HepG2 (cell line): ENCODE results near the gene C6orf132. TPM values are rescaled to one million over a fixed set of nuclear protein-coding genes. Genes with fewer than 3 reads are reported as not detected.

Experiments used
- BRCA1 ChIP-seq: sonication (generic); formaldehyde crosslinking; IDR thresholded peaks from 2 replicates; pipeline ENCODE4 v1.4.0; 2020; ENCODE audit warnings: missing genetic modification reagents
- CREM ChIP-seq, 2 experiments: sonication (generic) in 1 of 2; formaldehyde crosslinking in 1 of 2; IDR thresholded peaks; 2 replicates each; pipeline versions ENCODE4 v1.4.0 to v1.6.1; 2016 to 2020; ENCODE audit warnings: antibody characterized with exemption in 1 of 2, mild to moderate bottlenecking in 1 of 2, missing genetic modification reagents in 1 of 2
- FOXJ3 ChIP-seq: sonication (generic); formaldehyde crosslinking; IDR thresholded peaks from 2 replicates; pipeline ENCODE4 v1.4.0; 2020; ENCODE audit warnings: missing genetic modification reagents, mild to moderate bottlenecking, borderline replicate concordance
- FOXP4 ChIP-seq: sonication (generic); formaldehyde crosslinking; IDR thresholded peaks from 2 replicates; pipeline ENCODE4 v1.4.0; 2020; ENCODE audit warnings: missing genetic modification reagents
- HNRNPL ChIP-seq: fragments of 200-400 bp; formaldehyde crosslinking; IDR thresholded peaks from 2 replicates; pipeline ENCODE4 v1.6.1; 2017; ENCODE audit warnings: mild to moderate bottlenecking, low read depth, low read length
- MATR3 ChIP-seq: sonication (generic); formaldehyde crosslinking; IDR thresholded peaks from 2 replicates; pipeline ENCODE4 v1.4.0; 2020; ENCODE audit warnings: missing genetic modification reagents
- ZC3H13 ChIP-seq: sonication (generic); formaldehyde crosslinking; IDR thresholded peaks from 2 replicates; pipeline ENCODE4 v1.8.1; 2023; ENCODE audit warnings: mild to moderate bottlenecking, missing genetic modification reagents, moderate library complexity
- ZNF331 ChIP-seq: sonication (generic); formaldehyde crosslinking; IDR thresholded peaks from 2 replicates; pipeline ENCODE4 v1.4.0; 2020; ENCODE audit warnings: missing genetic modification reagents
- ZNF574 ChIP-seq: sonication (generic); formaldehyde crosslinking; IDR thresholded peaks from 2 replicates; pipeline ENCODE4 v1.4.0; 2020; ENCODE audit warnings: missing genetic modification reagents
- ZNF737 ChIP-seq: sonication (generic); formaldehyde crosslinking; IDR thresholded peaks from 2 replicates; pipeline ENCODE4 v1.5.0; 2020; ENCODE audit warnings: missing genetic modification reagents, mild to moderate bottlenecking, borderline replicate concordance
- ZNF790 ChIP-seq: sonication (generic); formaldehyde crosslinking; IDR thresholded peaks from 2 replicates; pipeline ENCODE4 v1.8.0; 2022; ENCODE audit warnings: missing genetic modification reagents, mild to moderate bottlenecking, borderline replicate concordance
- polyA plus RNA-seq, 8 experiments: library from polyadenylated mRNA; depleted of rRNA in 3 of 8; stranded (reverse) in 7 of 8; unstranded in 1 of 8; fragments of >200 nt; fragmentation: Illumina TruSeq in 4 of 8; extraction: Trizol in 4 of 8; gene quantifications; 2 replicates each; pipeline versions ENCODE4 v1.2.1 to v1.2.3, GENCODE V29; 2011 to 2016; ENCODE audit warnings: low read depth in 4 of 8, missing spikeins in 1 of 8, mixed read lengths in 1 of 8; ENCODE audit not compliant: insufficient read depth in 1 of 8
- total RNA-seq, 5 experiments: library from RNA; depleted of rRNA; stranded (reverse); fragments of >200 nt; fragmentation: Illumina TruSeq; extraction: Trizol; gene quantifications; 2 replicates each; pipeline ENCODE4 v1.2.3, GENCODE V29; 2016; ENCODE audit warnings: low read depth in 1 of 5
- TF ChIP-seq, protein P1 (sequence below): sonication (generic); formaldehyde crosslinking; IDR thresholded peaks from 2 replicates; pipeline ENCODE4 v1.9.0; 2022; ENCODE audit warnings: low read depth, missing genetic modification reagents
- TF ChIP-seq, protein P2 (sequence below): sonication (generic); formaldehyde crosslinking; IDR thresholded peaks from 2 replicates; pipeline ENCODE4 v1.8.1; 2023; ENCODE audit warnings: mild to moderate bottlenecking, missing genetic modification reagents
- TF ChIP-seq, protein P3 (sequence below): IDR thresholded peaks from 2 replicates; pipeline ENCODE4 v1.6.1; 2016; ENCODE audit warnings: low read depth
- TF ChIP-seq, protein P4 (sequence below): sonication (generic); formaldehyde crosslinking; IDR thresholded peaks from 2 replicates; pipeline ENCODE4 v1.4.0; 2020; ENCODE audit warnings: mild to moderate bottlenecking, missing genetic modification reagents

Gene C6orf132
- total and polyA plus RNA-seq, 2 of the 13 experiments (the other 11 are each of a cell fraction or from before 2014, with no cell fraction given) = 0.78 to 3.0 TPM

- TF ChIP-seq, protein P1, sequence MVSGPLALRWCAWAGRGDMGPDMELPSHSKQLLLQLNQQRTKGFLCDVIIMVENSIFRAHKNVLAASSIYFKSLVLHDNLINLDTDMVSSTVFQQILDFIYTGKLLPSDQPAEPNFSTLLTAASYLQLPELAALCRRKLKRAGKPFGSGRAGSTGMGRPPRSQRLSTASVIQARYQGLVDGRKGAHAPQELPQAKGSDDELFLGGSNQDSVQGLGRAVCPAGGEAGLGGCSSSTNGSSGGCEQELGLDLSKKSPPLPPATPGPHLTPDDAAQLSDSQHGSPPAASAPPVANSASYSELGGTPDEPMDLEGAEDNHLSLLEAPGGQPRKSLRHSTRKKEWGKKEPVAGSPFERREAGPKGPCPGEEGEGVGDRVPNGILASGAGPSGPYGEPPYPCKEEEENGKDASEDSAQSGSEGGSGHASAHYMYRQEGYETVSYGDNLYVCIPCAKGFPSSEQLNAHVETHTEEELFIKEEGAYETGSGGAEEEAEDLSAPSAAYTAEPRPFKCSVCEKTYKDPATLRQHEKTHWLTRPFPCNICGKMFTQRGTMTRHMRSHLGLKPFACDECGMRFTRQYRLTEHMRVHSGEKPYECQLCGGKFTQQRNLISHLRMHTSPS (CRISPR knock-in tag) = peak; percentile 86
- TF ChIP-seq ZNF737 (no peak), BRCA1 (CRISPR knock-in tag) (no peak), FOXP4 (peak; percentile 45; the same call in 1 of the 2 replicates), MATR3 (no peak), ZC3H13 (no peak), CREM (IDR thresholded peaks at IDR 0.05) (no peak; the same call in 1 of the 2 replicates), CREM (CRISPR knock-in tag; IDR thresholded peaks at IDR 0.05) (no peak), ZNF790 (CRISPR knock-in tag) (no peak), HNRNPL (0 out of 2 replicates have a peak, but pooled peaks have one; percentile 21), ZNF574 (CRISPR knock-in tag) (no peak), FOXJ3 (CRISPR knock-in tag) (0 out of 2 replicates have a peak, but pooled peaks have one; percentile 28), ZNF331 (CRISPR knock-in tag) (no peak)
- TF ChIP-seq, protein P2, sequence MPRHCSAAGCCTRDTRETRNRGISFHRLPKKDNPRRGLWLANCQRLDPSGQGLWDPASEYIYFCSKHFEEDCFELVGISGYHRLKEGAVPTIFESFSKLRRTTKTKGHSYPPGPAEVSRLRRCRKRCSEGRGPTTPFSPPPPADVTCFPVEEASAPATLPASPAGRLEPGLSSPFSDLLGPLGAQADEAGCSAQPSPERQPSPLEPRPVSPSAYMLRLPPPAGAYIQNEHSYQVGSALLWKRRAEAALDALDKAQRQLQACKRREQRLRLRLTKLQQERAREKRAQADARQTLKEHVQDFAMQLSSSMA = no peak
- TF ChIP-seq, protein P3, sequence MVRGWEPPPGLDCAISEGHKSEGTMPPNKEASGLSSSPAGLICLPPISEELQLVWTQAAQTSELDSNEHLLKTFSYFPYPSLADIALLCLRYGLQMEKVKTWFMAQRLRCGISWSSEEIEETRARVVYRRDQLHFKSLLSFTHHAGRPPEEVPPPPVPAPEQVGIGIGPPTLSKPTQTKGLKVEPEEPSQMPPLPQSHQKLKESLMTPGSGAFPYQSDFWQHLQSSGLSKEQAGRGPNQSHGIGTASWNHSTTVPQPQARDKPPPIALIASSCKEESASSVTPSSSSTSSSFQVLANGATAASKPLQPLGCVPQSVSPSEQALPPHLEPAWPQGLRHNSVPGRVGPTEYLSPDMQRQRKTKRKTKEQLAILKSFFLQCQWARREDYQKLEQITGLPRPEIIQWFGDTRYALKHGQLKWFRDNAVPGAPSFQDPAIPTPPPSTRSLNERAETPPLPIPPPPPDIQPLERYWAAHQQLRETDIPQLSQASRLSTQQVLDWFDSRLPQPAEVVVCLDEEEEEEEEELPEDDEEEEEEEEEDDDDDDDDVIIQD (CRISPR knock-in tag) = no peak
- TF ChIP-seq, protein P4, sequence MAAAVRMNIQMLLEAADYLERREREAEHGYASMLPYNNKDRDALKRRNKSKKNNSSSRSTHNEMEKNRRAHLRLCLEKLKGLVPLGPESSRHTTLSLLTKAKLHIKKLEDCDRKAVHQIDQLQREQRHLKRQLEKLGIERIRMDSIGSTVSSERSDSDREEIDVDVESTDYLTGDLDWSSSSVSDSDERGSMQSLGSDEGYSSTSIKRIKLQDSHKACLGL (CRISPR knock-in tag) = no peak
Observed at GRCh38 chr6:42137194-42137753, 5.1 kb downstream of the C6orf132 start (continued).
